GM19372 (cell line): ENCODE data around the gene SCTR.

Source experiments
- ATAC-seq: cut with Tn5 transposase; IDR thresholded peaks from one replicate; pipeline ENCODE4 v1.9.1; 2021; ENCODE audit warnings: mild to moderate bottlenecking, low read depth, moderate library complexity; ENCODE audit not compliant: unreplicated experiment

SCTR gene

DNA sequence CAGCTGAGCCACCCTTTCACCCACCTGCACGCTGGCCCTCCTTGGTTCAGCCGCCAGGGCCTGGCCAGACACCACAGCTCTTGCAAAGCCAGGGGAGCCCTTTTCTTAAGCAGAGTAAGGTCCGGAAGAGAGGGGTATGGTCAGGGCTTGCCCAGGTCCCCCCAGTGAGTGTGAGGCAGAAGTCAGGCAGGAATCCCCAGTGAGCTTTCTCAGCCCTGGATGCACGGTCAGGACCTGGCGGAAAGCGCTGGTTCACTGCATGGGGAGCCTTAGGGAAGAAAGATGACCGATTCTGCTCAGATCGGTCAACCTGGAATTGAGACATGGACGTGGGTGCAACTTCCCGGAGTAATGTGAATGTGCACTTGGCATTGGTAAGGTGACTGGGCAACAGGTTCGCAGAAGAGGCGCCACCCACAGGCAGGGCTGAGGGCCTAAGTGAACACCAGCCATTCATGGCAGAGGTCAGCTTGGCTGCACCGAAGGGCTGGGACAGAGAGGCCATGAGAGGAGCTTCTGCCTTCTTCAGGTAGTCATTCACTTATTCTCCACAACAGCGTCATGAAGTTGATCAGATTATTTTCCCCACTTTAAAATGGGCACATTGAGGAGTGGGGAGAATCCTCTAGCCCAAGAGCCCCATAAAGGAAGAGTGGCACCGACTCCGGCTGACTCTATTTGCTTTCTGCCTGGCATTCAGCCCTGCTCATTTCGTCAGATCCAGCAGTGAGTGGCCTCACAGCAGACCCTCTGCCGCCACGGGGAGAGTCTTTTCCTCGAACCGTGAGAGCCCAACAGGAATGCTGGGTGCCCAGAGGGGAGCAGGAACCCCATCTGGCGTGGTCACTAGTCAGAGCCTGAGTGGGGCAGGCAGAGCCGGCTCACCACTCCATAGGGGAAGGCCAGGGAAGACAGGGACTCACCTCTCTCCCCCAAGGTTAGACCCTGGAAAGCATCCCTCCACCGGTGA is 35.8 kb downstream of the SCTR start:
- ATAC-seq, result no peak

DNA sequence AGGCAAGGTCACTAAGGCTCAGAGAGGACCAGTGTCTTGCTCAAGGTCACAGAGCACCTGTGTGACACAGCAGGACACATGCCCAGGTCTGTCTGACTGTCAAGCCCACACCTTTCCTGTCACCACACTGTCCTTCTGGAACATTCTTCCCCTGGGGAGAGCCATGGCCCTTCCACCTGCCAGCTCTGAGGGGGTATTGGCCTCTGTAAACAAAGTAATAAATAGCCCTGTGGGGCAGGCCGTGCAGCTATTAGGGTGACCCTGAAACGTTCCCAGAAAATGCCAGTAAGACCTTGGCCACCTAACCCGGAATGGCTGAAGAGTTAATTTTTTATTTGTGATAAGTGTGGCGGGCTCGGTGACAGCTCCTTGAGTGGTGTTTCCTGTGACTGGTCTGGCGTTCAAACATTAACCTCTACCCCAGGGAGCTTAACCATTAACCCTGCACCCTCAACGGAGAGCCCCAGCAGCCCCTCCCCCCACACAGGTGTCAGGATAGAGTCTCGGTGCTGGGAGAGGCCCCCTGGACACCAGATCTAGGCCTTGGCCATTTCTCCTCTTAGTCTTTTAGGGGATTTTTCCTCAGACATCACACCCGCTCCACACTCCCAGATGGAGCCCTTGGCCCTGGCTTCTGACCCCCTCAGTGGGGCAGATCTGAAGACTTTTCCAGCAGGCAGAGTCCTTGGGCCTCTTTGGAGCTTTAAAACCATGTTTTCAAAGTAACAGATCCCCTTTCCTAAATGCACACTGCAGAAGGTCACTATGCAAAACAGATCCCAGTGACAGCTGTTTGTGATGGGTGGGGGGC is 36.6 kb downstream of the SCTR start:
- ATAC-seq, result peak; percentile 88

DNA sequence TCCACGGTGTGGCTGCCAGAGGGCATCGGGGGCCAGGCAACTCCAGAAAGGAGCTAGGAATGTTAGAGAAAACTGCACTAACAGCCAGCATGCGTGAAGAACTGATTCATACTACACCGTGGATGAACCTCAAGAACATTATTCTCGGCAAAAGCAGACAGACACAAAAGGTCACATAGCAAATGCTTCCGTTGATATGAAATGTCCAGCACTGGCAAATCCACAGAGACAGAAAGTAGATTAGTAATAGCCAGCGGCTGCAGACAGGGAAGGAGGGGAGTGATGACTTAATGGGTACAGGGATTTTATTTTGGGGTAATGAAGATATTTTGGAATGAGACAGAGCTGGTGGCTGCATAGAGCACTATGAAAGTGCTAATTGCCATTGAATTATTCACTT is 37.4 kb downstream of the SCTR start:
- no peak for ATAC-seq

DNA sequence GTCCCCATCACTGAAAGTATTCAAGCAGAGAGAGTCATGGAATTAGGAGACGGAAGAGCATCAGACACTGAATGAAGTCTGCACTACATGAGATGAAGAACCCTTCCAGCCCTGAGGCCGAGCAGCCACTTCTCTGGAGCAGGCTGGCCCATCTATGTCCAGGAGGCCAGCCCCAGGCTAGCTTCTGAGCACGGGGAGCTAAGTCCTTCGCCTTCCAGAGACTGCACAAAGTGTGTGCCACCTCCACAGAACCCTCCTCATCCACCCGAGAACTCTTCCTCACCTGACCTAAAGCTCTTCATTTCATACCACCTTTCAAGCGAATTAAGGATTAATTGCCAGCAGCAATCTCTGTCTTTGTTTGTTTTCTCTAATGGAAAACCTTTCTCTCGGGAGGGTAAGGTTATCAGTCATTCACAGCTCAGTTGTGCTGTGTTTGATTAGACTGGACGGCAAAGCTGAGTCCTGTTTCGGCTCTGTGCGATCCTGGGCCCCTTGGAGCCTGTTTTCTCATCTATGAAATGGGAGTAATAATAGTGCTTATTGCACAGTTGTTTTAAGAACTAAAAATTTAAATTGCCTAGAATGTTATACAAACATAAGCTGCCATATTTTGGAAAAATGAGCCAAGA is 38.0 kb downstream of the SCTR start:
- ATAC-seq, result no peak

DNA sequence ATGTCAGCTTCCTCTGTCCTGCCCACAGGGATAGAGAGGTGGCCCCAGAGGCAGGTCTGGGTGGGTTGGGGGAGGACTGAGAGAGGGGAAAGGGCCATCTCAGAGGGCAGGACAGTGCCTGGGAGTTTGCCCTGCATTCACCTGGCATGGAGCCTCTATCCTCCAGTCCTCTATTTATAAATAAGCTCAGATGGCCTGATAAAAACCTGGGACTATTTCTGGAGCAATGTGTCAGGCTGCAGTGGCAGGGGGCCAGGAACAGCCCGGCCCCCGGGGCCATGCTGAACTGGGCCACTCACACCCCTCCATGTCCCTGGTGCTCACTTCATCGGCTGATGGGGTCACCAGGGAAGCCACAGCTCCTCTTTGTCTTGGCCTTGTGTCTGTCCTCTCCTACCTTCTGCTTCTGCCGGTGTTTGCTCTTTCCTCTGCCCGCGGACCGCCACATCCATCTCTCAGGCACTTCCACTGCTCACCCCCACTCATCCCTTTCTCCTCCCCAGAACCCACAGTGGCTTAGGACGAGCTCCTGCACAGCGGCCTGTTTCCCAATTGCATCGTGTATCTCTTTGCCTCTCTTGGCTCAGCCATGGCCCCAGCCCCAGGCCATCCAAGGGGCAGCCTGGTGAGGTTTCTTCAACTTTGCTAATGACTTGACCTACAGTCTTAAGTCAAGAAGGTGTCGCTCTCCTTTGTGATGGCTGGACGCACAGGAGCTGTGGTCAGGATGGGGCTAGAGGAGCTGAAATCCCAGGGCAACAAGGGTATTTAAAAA is 38.8 kb downstream of the SCTR start:
- ATAC-seq, result no peak

DNA sequence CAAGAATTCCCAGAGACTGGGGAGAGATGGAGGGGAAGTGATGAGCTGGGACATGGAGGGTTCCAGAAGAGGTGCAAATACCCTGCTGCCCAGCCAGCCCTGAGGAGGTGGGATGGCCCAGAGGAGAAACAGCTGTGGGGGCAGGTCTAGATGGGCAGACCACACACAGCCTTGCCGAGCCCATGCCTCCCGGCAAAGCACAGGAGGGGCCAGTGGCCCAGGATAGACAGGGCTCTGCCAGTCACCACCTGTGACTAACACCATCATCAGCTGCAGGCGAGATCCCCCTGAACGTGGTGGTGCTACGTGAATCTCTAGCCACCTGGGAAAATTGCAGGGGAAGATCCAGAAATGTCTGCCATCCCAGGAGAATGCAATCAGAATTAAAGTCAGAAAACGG is 39.4 kb downstream of the SCTR start:
- ATAC-seq, result no peak

DNA sequence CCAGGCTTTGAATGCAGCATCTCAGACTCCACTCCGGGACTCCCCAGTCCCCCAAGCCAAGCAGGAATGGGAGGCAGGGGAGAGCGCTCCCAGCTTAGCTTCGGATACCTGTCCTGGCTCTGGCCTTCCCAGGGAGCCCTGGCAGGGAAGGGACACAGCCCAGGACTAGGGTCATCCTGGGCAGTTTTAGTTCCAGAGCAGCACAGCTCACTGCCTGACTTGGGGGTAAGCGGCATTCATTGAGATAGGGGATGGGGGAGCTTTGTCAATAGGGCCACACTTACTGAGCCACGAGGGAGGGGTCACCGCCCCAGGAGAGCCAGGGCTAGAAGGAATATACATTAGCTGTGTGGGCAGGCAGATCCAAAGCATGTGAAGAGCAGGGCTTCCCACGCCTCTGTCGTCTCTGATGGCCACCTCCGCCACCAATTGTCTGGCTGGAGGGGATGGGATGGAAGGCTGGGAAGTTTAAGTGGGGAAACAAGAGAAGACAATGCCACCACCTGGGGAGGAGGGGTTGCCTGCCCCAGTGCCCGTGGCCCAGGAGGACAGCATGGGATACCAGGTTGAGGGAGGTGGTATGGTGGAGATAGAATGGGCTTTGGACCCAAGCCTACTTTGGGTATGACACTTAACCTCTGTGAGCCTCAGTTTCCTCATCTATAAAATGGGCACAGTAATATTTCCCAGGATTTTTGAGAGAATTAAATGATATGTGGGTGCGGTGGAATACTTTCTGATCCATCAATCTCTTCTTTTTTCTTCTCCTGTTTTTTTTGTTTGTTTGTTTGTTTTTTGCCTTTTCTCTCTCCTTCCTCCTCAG is 40.2 kb downstream of the SCTR start:
- ATAC-seq, result no peak

DNA sequence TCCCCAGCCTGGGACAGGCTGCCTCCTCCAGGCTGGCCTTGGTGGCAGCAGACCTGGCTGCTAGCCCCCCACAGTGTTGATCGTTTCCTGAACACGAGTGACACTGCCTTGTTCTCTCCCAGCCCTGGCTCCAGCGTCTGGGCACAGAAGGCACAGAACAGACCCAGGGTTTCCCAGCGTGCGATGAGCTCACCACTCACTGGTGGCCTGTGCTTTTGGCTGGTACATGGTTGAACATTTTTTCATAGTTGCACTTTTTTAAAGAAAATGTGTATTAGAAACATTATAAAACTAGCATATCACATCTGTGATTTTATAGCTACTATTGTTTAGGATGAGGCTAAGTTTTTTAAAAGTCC is 40.9 kb downstream of the SCTR start:
- ATAC-seq, result no peak

DNA sequence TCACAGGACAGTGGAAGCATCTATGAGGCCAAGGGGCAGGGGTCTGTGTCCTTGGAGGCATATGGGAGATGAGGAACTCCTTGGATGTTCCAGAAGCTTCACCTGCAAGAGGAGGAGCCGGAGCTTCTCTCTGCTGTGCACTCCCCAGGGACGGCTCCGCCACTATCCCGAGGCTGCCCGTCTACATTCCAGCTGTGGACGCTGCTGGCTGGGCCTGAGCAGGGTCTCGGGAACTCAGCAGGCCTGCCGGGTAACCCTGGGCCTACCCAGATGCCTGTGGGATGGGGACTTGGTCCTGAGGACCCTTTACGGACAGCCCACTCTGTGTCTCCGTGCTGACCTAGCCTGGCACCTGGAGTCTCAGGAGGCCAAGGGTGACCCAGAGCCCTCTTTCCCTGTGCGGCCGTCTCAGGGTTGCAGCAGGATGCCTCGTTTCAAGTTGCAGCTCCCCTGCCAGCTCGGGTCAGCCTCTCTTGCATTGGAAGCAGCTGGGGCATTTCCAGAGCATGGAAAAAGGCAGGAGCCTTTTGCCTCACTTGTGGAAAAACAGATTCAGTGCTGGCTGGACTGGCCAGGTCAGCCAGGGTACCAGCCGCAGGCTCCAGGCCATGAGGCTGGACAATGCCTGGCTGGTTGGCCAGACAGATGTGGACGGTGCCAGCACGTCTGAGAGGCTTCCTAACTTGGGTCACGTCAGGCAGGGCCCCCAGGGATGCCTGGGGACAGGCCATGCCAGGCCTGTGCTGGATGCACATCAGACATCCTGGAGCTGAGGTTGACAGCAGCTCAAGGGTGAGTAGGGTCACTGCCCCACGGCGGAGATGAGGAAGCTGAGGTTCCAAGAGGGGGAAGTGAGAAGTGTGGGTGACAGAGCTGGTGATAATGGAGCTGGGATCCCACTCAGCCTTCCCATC is 41.5 kb downstream of the SCTR start:
- no peak for ATAC-seq

DNA sequence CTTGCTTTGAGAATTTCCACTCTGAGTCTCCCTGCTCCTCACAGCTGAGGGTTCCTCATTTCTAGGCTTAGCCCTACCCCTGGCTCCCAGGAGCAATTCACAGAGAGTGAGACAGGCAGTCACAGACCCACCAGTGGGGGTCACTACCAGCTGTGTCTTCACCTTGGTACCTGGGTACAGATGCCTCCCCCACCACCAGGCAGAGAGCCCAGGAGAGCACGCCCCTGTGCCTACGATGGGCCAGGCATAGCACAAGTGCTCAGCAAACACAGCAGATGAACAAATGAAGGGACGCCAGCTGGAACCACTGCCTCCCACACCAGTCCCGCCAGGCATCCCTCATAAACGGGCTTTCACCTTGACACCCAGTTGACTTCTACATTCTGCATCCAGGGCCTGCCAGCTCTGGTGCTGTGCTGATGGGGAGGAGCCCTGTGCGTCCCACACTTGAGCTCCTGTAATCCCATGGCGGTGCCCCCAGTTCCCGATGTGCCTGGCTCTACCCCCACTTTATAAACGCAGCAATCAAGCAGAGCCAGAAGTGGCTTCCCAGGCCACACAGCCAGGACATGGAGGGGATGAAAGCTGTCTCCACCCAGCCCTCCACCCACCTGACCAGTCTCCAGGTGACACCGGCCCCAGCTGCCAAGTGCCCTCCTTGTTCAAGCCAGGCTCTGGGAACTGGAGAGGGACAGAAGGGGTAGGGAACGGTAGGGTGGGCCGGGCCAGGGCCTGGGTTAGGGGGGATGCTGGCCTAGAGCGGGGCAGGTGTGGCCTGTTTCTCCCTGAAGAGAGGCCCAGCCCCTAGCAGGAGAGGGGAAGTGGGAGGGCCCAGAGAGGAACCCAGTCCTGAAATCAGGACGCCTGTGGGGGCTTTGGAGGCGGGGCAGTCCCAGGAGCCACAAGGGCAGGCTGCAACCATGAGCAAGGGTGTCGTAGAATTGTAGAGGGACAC is 42.5 kb downstream of the SCTR start:
- no peak for ATAC-seq

DNA sequence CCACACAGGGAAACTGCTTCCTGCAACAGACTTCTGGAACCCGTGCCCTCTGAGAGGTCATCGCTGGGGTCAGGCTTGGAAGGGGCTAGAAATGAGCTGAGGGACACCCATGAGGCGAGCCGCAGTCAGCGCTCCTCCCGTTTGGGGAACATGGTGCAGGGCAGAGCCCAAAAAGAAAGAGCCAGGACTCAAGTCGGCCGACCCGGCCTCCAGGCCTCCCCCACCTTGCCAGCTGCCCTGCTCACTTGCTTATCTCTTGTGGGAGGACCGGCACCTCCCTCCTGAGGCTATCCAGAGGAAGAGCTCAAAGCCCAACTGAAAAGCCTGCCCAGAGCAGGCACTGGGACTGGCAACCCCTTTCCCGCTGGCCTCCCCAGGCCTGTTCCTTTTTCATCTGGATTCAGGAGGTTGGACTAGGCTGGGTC is 43.6 kb downstream of the SCTR start:
- ATAC-seq, result no peak

DNA sequence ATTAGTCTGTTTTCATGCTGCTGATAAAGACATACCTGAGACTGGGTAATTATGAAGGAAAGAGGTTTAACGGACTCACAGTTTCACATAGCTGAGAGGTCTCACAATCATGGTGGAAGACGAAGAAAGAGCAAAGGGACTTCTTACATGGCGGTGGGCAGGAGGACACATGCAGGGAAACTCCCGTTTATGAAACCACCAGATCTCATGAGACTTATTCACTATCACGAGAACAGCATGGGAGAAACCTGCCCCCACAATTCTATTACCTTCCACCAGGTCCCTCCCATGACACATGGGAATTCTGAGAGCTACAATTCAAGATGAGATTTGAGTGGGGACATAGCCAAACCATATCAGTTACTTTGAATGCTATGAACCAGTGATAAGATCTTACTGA is 44.1 kb downstream of the SCTR start:
- no peak for ATAC-seq

DNA sequence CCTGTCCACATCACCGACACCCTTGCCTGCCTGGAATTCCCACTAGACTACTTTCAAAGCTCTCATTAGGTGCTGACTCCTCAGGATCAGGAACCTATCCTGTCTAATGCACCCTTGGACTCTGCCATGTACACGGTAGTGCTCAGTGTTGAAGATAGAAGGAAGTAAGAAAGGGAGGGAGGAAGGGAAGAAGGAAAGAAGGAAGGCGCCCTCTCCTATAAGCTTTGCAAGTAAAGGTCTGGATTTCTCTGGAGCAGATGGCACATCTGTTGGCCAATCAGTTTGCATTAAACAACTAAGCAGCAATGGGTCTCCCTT is 45.3 kb downstream of the SCTR start:
- no peak for ATAC-seq

DNA sequence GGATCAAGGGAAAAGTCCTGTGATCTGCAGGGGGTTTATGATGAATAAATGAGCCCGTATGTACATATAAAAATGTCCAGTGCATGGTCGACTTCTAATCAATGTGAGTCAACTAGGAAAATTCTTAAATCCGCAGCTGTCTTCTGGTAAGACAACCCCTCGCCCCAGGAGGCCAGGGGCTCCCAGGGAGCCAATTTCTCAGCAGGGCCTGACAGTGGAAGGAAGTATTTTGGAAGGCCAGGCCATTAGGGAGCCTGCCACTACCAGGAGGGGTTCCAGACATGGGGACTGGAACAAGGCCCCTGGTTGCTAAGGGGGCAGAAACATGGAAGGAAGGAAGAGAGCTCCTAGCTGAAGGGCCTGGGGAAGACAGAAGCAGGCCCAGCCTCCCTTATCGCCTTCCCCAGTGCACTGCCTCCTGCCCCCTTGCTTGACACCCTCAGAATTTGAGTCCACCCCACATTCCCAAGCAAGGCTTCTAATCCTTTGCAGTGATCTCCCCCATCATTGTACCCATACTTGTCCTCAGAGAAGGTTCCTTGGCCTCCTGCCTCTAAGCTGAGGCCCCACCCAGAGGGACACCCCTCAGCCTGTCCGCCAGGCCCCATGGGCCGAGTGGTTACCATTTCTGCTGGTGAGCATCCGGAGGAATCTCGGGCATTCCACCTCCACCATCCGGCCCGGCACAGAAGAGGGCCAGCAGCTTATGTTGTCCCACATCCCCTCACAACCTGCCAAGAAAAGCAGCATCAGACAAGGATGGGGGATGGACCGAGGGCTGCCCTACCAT is 45.9 kb downstream of the SCTR start:
- ATAC-seq, result no peak

DNA sequence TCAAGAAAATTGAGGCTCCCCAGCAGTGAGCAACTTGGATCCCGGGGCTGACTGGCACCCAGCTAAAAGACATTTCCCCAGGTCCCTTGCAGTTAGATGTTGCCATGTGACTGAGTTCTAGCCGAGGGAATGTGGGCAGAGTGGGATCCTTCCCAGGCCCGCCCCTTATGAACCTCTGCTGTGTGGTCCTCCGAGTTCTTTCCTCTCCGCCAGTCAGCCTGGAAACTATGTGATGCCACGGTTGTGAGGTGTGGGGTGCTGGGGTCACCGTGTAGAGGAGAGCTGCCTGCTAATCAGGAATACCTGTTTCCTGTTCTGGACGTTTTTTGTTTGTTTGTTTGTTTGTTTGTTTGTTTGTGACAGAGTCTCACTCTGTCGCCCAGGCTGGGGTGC is 47.2 kb downstream of the SCTR start:
- no peak for ATAC-seq

DNA sequence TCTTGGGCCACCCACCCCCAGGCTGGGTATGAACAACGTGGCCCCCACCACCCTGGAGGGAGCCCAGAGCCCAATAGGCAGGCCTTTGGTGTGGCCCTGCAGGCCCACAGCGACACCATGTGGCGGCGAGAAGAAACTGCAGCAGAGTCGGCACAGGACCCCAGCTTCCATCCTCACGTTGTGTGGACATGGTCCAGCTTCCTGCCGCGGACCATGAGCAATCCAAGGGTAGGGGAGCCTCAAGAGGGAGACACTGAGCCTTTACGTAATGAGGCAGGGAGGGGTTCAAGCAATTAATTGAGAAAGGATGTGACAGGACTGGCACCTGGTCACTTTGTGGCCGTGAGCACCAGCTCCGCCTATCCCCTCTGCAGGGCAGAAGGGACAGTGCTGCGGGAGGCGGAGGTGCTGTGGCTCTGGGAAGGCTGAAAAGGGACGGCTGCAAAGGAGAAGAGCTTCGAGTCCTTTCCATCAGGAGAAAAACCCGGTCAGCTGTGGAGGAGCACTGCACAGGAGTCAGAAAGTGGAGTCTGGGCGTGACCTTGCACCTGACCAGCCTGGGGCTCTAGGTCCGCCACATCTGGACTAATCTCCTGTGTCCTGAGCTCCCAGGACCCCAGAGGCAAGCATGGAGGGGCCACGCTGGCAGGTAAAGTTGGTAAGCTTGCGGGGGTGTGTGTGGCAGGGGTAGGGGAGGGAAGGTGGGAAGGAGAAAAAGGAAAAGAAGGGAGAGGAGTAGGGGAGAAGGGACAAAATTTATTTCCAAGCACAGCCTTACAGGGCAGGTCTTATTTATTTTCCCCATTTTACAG is 47.8 kb downstream of the SCTR start:
- peak; percentile 77 for ATAC-seq
